ENCODE data around the gene RUNX3. TPM values are rescaled to one million over a fixed set of nuclear protein-coding genes. Genes with fewer than 3 reads are reported as not detected.

RUNX3 gene
- total RNA-seq, 1 experiment from 2014 or later: 0.33 TPM

DNA sequence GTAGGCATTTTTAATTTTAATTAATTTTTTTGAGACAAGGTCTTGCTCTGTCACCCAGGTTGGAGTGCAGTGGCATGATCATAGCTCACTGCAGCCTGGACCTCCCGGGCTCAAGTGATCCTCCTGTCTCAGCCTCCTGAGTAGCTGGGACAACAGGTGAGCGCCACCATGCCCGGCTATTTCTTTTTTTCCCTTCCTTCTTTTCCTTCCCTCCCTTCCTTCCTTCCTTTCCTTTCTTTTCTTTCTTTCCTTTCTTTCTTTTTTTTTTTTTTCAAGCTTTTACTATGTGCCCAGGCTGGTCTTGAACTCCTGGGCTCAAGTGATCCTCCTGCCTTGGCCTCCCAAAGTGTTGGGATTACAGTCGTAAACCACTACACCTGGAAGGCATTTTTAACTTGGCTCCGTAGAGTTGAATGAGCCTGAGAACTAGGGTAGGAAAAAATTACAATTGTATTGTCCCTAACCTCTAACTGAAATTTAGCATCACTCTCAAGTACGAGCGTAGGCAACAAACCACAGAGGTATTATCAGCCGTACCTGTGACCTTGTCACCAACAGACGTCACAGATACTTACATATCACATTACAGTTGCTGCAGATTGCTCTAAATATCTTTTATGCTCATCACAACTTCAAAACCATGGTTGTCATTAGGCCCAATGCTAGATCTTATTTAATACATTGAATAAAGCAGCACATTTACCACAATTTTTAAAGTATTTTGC, 8.0 kb downstream of the RUNX3 start:
- no peaks in the 10 kb centered on the region for H3K9me3 ChIP-seq (ENCODE audit: control insufficient read depth, low read depth, low read length)
- no peak overlapping the region for H2BK120ac ChIP-seq (ENCODE audit: low read depth, low read length, poor library complexity, severe bottlenecking)
- no peaks in the 10 kb centered on the region for H3K79me1 ChIP-seq (ENCODE audit: insufficient read depth, low read depth, low read length, poor library complexity, severe bottlenecking)
- H3K4ac ChIP-seq (ENCODE audit: low read depth, low read length): no peak overlapping the region
- H3K23me2 ChIP-seq (ENCODE audit: insufficient read length, low read depth, low read length, poor library complexity, severe bottlenecking): no peaks in the 10 kb centered on the region
- no peak overlapping the region for H4K91ac ChIP-seq (ENCODE audit: insufficient read length, low read depth, low read length)
- H3K14ac ChIP-seq (ENCODE audit: insufficient read depth, low read length): no peak overlapping the region
- no peak overlapping the region for H2AFZ ChIP-seq (ENCODE audit: low read length)
- no peak overlapping the region for H3K27ac Mint-ChIP-seq
- no peaks in the 10 kb centered on the region for H3K36me3 Mint-ChIP-seq (ENCODE audit: insufficient read depth in 1 of 3, low read depth in 3 of 3)
- H2BK5ac ChIP-seq (ENCODE audit: insufficient read length, low read length): no peak overlapping the region
- no peak overlapping the region for H3K9ac ChIP-seq (ENCODE audit: extremely low read depth, insufficient read length, low read length)
- H3K4me3 Mint-ChIP-seq: no peak overlapping the region
- no peak overlapping the region for H3K27ac ChIP-seq (ENCODE audit: insufficient read length, low read depth, low read length)
- H3K79me2 ChIP-seq (ENCODE audit: insufficient read depth, low read length): no peaks in the 10 kb centered on the region
- no peak overlapping the region for H2BK20ac ChIP-seq (ENCODE audit: low read depth, low read length, poor library complexity, severe bottlenecking)
- WGBS (ENCODE audit: extremely low coverage, insufficient read length, low lambda C conversion rate): no CpG with 5 or more reads among the region's 9 CpGs
- no peak overlapping the region for H3K23ac ChIP-seq (ENCODE audit: insufficient read length, low read depth, low read length)
- no peak overlapping the region for H4K8ac ChIP-seq (replicated peaks; ENCODE audit: insufficient read length, low read depth, low read length)
- H4K20me1 ChIP-seq (ENCODE audit: control insufficient read depth, insufficient read depth, insufficient read length): no peaks in the 10 kb centered on the region
- no peak for DNase-seq
- H3K27me3 Mint-ChIP-seq (ENCODE audit: low read depth): peaks cover 32% of the 10 kb centered on the region
- no peak overlapping the region for H3K4me2 ChIP-seq (ENCODE audit: insufficient read depth, insufficient read length, low read length)
- H2BK12ac ChIP-seq (ENCODE audit: insufficient read length, low read depth, low read length): no peak overlapping the region
- no peak overlapping the region for H3K56ac ChIP-seq (ENCODE audit: insufficient read length, low read depth, low read length)
- no peak overlapping the region for H3T11ph ChIP-seq (ENCODE audit: low read length)
- no peak overlapping the region for H2BK15ac ChIP-seq (ENCODE audit: low read depth, low read length)
- no peak overlapping the region for H3K18ac ChIP-seq (ENCODE audit: insufficient read length, low read depth, low read length)
- H2AK5ac ChIP-seq (ENCODE audit: insufficient read length, low read length): no peak overlapping the region
- no peak overlapping the region for H4K5ac ChIP-seq (ENCODE audit: insufficient read length, low read depth, low read length)
- peaks cover 13 to 18% of the 10 kb centered on the region in 2 experiments for H3K4me1 Mint-ChIP-seq
- no peaks in the 10 kb centered on the region; a peak in 1 of 5 replicates for H3K9me3 Mint-ChIP-seq
- TF ChIP-seq, protein P1, sequence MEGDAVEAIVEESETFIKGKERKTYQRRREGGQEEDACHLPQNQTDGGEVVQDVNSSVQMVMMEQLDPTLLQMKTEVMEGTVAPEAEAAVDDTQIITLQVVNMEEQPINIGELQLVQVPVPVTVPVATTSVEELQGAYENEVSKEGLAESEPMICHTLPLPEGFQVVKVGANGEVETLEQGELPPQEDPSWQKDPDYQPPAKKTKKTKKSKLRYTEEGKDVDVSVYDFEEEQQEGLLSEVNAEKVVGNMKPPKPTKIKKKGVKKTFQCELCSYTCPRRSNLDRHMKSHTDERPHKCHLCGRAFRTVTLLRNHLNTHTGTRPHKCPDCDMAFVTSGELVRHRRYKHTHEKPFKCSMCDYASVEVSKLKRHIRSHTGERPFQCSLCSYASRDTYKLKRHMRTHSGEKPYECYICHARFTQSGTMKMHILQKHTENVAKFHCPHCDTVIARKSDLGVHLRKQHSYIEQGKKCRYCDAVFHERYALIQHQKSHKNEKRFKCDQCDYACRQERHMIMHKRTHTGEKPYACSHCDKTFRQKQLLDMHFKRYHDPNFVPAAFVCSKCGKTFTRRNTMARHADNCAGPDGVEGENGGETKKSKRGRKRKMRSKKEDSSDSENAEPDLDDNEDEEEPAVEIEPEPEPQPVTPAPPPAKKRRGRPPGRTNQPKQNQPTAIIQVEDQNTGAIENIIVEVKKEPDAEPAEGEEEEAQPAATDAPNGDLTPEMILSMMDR (conservative IDR thresholded peaks at IDR 0.05): no peak
- peaks cover 10% of the 10 kb centered on the region for H3K27me3 ChIP-seq (ENCODE audit: insufficient read depth, low read length)
- H3K4me1 ChIP-seq (ENCODE audit: insufficient read depth, low read length): no peaks in the 10 kb centered on the region

Measured in H9 (cell line).